HEK293 (cell line): ENCODE data around the gene MYH6.

Experiments
- CTCF ChIP-seq: fragments of 450-650 bp; formaldehyde crosslinking; IDR thresholded peaks from 2 replicates; pipeline ENCODE4 v1.5.1; 2016; ENCODE audit warnings: missing biosample characterization, missing genetic modification characterization
- YY1 ChIP-seq: fragments of 450-650 bp; formaldehyde crosslinking; IDR thresholded peaks from 2 replicates; pipeline ENCODE4 v1.5.1; 2018; ENCODE audit warnings: missing biosample characterization, missing genetic modification characterization
- ZFP3 ChIP-seq: fragments of 450-650 bp; formaldehyde crosslinking; IDR thresholded peaks from 2 replicates; pipeline ENCODE4 v1.5.1; 2016; ENCODE audit warnings: low read depth, missing biosample characterization, missing genetic modification characterization
- ZNF133 ChIP-seq: fragments of 450-650 bp; formaldehyde crosslinking; IDR thresholded peaks from 2 replicates; pipeline ENCODE4 v1.5.1; 2016; ENCODE audit warnings: missing biosample characterization, missing genetic modification characterization
- ZNF146 ChIP-seq: fragments of 450-650 bp; formaldehyde crosslinking; IDR thresholded peaks from 2 replicates; pipeline ENCODE4 v1.5.1; 2016; ENCODE audit warnings: missing biosample characterization, missing genetic modification characterization
- TF ChIP-seq, protein P1 (sequence below): fragments of 450-650 bp; formaldehyde crosslinking; IDR thresholded peaks from 2 replicates; pipeline ENCODE4 v1.5.1; 2016; ENCODE audit warnings: missing biosample characterization, missing genetic modification characterization

DNA sequence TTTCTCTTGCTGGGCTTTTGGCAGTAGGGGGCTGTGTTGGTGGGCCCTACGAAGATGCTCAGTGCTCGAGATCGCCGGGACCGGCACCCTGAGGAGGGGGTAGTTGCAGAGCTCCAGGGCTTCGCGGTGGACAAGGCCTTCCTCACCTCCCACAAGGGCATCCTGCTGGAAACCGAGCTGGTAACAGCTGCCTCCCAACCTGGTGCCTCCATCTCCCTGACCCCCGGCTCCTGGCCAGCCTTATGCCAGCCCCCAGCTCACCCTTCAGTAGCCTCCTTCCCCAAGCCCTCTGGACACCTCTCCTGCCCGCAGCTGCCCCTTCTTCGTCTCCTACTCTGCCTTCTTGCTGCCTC, 30.9 kb downstream of the MYH6 start:
- TF ChIP-seq ZNF146 (tag by site-specific recombination) (no peak), CTCF (no peak), YY1 (tag by site-specific recombination) (no peak), ZFP3 (tag by site-specific recombination) (no peak), ZNF133 (tag by site-specific recombination) (no peak)
- TF ChIP-seq, protein P1, sequence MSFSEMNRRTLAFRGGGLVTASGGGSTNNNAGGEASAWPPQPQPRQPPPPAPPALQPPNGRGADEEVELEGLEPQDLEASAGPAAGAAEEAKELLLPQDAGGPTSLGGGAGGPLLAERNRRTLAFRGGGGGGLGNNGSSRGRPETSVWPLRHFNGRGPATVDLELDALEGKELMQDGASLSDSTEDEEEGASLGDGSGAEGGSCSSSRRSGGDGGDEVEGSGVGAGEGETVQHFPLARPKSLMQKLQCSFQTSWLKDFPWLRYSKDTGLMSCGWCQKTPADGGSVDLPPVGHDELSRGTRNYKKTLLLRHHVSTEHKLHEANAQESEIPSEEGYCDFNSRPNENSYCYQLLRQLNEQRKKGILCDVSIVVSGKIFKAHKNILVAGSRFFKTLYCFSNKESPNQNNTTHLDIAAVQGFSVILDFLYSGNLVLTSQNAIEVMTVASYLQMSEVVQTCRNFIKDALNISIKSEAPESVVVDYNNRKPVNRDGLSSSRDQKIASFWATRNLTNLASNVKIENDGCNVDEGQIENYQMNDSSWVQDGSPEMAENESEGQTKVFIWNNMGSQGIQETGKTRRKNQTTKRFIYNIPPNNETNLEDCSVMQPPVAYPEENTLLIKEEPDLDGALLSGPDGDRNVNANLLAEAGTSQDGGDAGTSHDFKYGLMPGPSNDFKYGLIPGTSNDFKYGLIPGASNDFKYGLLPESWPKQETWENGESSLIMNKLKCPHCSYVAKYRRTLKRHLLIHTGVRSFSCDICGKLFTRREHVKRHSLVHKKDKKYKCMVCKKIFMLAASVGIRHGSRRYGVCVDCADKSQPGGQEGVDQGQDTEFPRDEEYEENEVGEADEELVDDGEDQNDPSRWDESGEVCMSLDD (tag by site-specific recombination): no peak
